ENCODE data around the gene PARS2.
"Not testable (repeated sequence)": the region's sequence is repeated elsewhere in the genome, so short reads cannot be mapped to it uniquely, and the experiment has no call there.

Gene PARS2

DNA sequence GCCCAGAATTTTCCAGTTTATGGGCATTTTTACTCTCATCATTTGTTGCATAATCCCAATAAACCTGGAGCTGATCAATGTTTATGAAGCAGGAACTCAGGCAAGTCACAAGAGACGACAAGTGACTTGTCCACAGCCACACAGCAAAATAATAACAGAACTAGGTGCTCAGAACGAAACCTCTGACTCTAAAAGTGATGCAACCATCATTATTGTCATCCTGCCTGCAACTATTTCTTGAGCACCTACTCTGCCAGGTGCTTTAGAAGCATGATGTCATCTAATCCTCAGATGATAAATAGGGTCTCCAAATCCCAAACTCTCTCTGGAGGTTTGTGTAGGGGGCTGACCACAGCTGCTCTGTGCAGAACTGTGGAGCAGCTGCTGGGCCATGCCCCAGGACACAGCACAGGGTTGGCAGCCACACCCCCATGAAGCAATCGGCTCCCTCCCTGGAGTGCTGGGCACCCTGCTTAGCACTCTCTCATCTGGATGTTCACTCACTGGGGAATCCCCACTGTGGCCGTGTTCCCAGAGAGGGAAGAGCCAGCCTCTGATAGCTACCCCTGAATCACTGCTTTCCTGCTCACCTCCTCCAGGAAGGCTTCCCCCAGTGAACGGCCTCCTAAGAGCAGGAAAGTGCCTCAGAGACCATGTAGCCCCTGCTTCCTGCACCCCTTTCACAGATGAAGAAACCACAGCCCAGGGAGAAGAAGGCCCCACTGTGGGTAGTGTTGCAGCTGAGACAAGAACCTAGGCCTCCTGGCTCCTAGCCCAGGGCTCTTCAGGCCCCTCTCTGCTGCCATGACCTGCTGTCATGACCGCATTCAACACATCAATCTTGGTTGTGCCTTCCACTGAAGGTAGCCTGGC is 34.7 kb upstream of the PARS2 start:
- DNase-seq, result peak; percentile 26

DNA sequence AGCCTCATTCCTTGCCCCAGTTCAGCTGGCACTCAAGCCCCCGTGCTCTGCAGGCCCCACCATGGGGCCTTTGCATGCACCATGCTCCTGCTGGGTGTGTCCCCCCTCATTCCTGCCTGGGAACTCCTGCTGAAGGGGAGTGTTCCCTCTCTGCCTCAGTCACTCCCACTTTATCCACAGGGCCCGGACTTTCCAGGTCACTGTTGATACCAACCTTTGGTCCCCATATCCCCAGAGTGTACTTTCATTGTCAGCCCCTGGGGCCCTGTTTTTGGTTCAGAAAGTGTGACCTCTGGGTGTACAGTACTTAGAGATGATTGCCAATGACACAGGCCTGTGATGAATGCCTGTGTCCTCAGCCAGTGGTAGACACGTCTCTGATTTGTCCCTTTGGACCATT is 33.9 kb upstream of the PARS2 start:
- DNase-seq, result no peak

DNA sequence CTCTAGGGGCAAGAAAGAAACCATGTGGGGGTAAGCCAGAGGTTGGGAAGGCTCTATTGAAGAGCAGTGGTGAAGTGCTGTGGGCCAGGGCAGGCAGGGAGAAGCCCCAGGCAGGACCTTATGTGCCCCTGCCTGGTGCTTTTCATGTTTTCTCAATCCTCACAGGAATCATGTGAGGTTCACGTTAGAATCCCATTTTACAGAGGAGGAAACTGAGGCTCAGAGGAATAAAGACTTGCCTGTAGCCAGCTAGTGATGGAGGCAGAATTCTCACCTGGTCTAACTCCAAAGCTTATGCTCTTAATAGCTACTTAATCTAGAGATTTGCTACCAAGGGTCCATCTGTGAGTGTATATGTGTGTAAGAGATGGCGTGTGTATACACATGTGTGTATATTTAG is 32.6 kb upstream of the PARS2 start:
- no peak for DNase-seq

DNA sequence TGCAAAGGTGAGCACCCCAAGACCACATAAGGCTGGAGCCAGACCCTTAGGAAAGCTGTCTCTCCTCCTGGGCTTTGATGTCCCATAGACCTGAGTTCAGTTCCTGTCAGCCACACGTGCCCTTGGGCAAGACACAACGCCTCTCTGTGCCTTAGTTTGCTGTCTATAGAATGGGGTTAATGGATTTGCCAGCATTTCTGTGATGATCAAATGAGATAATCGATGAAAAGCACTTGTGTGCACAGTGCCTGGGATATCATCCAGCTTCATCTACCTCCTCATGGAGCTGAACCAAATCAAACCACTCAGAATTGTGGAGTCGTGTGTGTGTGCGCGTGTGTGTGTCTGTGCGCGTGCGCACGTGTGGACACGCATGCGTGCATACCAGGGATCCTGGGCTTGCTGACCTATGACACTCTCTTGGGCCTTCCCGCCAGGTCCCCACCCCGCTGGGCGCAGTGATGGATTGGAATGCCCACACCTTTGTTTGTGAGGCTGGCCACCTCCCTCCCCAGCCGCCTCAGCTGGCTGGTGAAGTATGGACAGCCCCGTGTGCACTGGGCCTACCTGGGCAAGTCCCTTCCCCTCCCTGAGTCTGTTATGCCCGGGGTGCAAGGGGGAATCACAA is 31.6 kb upstream of the PARS2 start:
- DNase-seq, result no peak

GRCh38 chr1:54795356-54795665 is 31.0 kb upstream of the PARS2 start:
- DNase-seq, result no peak

- no peak for DNase-seq
Observed at GRCh38 chr1:54794451-54795355, 30.4 kb upstream of the PARS2 start.

- no peak for DNase-seq
Observed at GRCh38 chr1:54792686-54793282, 28.5 kb upstream of the PARS2 start.

- DNase-seq, result peak; percentile 56
Observed at GRCh38 chr1:54791880-54792522, 27.7 kb upstream of the PARS2 start.

- DNase-seq, result no peak
Observed at GRCh38 chr1:54788459-54788858, 24.1 kb upstream of the PARS2 start.

- no peak for DNase-seq
Observed at GRCh38 chr1:54787604-54788003, 23.3 kb upstream of the PARS2 start.

- no peak for DNase-seq
Observed at GRCh38 chr1:54786778-54787177, 22.5 kb upstream of the PARS2 start.

- no peak for DNase-seq
Observed at GRCh38 chr1:54784066-54784465, 19.7 kb upstream of the PARS2 start.

DNA sequence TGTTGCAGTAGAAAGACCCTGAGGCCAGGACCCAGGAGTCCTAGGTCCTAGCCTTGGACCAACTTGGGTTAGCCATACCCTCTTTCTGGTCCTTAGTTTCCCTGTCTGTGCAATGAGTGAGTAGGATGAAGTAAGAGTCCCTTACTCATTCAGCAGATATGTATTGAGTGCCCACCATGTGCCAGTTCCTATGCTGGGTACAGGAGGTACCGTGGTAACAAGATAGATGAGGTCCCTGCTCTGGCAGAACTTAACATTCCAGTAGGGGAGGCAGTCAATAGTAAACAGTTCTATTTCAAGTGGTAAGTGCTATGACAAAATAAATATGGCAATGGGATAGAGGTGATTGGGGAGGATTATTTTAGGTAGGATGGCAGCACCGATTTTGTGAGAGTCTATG is 18.3 kb upstream of the PARS2 start:
- no peak for DNase-seq

GRCh38 chr1:54782156-54782555 is 17.8 kb upstream of the PARS2 start:
- DNase-seq, result no peak

DNA sequence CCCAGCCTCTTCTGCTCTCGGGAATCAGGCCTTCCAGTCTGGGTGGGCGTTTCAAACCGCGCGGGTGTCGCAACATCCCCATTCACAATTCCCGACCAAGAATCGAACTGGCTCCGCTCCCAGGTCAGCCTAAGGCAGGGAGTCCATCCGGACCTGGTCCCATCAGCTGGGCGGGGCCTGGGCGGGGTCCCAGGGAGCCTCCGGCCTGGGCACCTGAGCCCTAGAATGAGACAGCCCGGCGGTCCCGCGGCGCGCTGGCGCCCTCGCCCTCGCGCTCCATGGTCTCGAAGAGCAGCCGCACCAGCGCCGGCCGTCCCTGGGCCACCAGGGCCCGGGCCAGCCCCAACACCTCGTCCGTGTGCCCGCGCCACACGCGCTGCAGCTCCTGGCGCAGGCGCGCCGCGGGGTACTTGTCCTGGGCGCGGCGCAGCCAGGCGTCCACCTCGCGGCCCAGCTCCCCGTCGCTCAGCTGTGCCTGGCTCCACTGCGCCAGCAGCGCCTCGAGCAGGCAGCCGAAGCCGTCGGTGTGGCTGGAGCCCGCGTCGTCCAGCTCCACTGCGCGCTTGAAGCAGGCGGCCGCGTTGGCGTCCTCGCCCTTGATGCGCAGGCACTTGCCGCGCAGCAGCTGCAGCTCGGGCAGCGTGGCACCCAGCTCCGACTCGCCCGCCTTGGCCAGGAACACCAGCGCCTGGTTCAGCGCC is 16.9 kb upstream of the PARS2 start:
- DNase-seq, result no peak

DNA sequence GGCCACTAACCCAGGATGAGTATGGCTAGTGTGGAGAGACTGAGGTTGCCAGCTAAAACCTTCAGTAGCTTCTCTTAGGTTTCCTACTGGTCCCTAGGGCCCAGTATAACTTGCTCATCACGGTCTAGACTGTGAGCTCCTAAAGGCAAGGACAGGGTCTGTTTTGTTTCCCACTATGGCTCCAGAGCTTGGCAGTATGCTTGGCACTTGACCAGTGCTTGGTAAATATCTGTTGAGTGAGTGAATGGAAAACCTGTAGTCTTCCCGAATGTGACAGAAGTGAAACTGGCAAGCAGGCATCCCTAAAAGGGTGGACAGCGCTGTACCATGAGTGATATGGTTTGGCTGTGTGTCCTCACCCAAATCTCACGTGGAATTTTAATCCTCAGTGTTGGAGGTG is 13.1 kb upstream of the PARS2 start:
- no peak for DNase-seq

GRCh38 chr1:54777011-54777410 is 12.7 kb upstream of the PARS2 start:
- DNase-seq, result no peak

- not testable (repeated sequence) for DNase-seq
Observed at GRCh38 chr1:54775828-54776721, 11.8 kb upstream of the PARS2 start.

DNA sequence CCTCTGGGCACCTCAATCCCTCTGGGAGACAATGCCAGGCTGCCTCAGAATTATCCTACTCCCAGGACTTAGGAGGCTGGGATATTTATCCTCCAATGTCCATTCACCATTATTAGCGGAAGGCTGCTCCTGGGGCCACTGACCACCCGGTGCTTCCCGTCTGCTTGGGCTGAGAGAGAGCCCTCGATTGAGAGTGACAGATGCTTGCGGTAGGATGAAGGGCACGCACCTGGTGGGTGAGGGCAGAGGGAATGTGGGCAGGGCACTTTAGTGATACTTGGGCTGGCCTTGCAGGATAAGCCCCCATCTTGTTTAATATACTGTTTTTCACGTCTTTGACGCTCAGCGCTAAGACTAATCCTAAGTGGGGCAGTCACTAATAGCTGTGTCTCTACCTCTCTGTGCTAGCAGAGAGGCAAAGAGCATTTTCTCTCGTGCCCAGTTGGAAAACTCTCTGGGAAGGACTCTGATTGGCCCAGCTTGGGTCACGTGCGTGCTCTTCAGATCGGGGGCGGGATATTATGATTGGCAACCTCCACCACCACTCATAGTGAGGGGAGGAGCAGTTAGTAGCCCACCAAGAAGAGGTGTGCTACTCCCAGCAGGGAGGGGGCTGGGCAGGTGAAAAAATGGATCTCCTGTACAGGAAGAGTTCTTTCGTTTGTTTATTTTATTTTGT is 10.6 kb upstream of the PARS2 start:
- DNase-seq, result no peak

DNA sequence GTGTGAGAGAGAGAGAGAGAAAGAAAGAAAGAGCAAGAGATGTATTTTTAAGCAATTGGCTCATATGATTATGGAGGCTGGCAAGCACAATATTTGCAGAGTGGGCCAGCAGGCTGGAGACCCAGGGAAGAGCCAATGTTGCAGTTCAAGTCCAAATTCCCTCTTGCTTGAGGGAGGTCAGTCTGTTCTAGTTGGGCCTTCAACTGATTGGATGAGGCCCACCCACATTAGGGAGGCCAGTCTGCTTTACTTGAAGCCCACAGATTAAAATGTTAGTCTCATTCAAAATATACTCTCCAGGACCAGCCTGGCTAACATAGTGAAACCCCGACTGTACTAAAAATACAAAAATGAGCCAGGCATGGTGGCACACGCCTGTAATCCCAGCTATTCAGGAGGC is 8.6 kb upstream of the PARS2 start:
- no peak for DNase-seq
